ENCODE data around the gene RNF212B. TPM values are rescaled to one million over a fixed set of nuclear protein-coding genes. Genes with fewer than 3 reads are reported as not detected.

The RNF212B gene
- total RNA-seq, 2 donors from 2014 or later, result not detected

Other genes with a start within 250 kb of the RNF212B start
- 10 to 100 TPM in 1 of 2 donors, 1 to 10 TPM in 1; 2.8 to 10.8 TPM for gene C14orf93, start 227.8 kb upstream of the RNF212B start, total RNA-seq
- 100 to 1,000 TPM; 102 to 121 TPM for gene PSMB5, start 203.0 kb upstream of the RNF212B start, total RNA-seq
- not detected for gene PSMB11, start 195.7 kb upstream of the RNF212B start, total RNA-seq
- gene CDH24, start 180.4 kb upstream of the RNF212B start, total RNA-seq, result 1 to 10 TPM in 1 of 2 donors, under 1 TPM in 1; 0.73 to 1.0 TPM
- gene ACIN1, start 142.8 kb upstream of the RNF212B start, total RNA-seq, result 100 to 1,000 TPM; 186 to 250 TPM
- 10 to 100 TPM; 41.2 to 55.2 TPM for gene C14orf119, start 142.4 kb upstream of the RNF212B start, total RNA-seq
- not detected for gene CIROP, start 132.9 kb upstream of the RNF212B start, total RNA-seq
- not detected for gene CEBPE, start 118.7 kb upstream of the RNF212B start, total RNA-seq
- 1 to 10 TPM in 1 of 2 donors, under 1 TPM in 1; 0.07 to 3.5 TPM for gene SLC7A8, start 54.3 kb upstream of the RNF212B start, total RNA-seq
- 1 to 10 TPM; 5.8 to 7.8 TPM for gene HOMEZ, start 48.2 kb downstream of the RNF212B start, total RNA-seq
- gene PPP1R3E, start 64.9 kb downstream of the RNF212B start, total RNA-seq, result 10 to 100 TPM; 12.4 to 18.7 TPM
- 10 to 100 TPM; 17.5 to 26.3 TPM for gene BCL2L2, start 68.9 kb downstream of the RNF212B start, total RNA-seq
- 100 to 1,000 TPM; 182 to 274 TPM for gene PABPN1, start 83.5 kb downstream of the RNF212B start, total RNA-seq
- under 1 TPM in 1 of 2 donors, not detected in 1; 0.42 TPM for gene SLC22A17, start 115.0 kb downstream of the RNF212B start, total RNA-seq
- not detected for gene EFS, start 127.2 kb downstream of the RNF212B start, total RNA-seq
- gene IL25, start 134.9 kb downstream of the RNF212B start, total RNA-seq, result not detected
- not detected for gene CMTM5, start 139.1 kb downstream of the RNF212B start, total RNA-seq
- under 1 TPM in 1 of 2 donors, not detected in 1; 0.28 TPM for gene MYH6, start 170.3 kb downstream of the RNF212B start, total RNA-seq
- gene MYH7, start 197.7 kb downstream of the RNF212B start, total RNA-seq, result not detected
- 10 to 100 TPM; 65.6 to 65.7 TPM for gene NGDN, start 231.8 kb downstream of the RNF212B start, total RNA-seq